ENCODE measurements around the gene FAM24B.

The FAM24B gene

DNA sequence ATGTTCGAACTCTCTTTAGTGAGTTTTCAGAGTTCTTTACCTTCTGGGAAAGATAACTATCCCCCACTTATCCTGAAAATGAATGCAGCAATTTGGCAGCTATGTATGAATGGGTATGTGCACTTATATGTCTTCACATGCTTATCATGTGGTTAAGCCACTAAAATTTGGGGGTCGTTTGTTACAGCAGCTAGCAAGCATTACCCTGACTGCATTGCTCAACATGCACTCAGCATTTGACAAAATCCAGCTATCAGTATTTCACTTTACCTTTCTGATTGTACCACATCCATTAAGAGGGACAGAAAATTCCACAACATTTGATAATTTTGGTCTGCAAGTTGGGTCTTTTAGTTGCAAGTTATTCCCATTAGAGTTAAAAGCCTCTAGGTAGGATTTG is 43.5 kb downstream of the FAM24B start:
- DNase-seq (ENCODE audit: low read depth), result no peak

DNA sequence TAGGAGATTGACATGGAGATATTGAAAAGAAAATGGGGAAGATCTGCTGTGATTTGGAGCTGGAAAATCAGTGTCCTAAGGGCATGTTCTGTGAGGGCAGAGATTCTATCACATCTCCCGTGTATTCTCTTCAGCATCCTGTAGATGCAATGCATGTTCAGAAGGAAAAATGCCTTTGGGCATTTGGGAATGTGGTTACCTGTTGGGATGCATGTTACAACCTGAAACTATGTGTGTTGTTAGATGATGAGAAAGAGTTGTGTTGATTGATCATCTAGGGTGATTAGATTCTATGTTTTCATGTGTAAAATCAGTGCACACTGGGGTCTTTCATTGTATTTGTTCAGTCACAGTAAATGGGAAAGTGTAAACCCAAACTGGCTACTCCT is 48.4 kb downstream of the FAM24B start:
- no peak for DNase-seq (ENCODE audit: low read depth)
- no peak overlapping the region for H3K4me3 ChIP-seq (ENCODE audit: low read depth, low read length)

More for the DNA sequence above, 43.5 kb downstream of the FAM24B start:
- H3K4me3 ChIP-seq (ENCODE audit: low read depth, low read length), result no peak overlapping the region

DNA sequence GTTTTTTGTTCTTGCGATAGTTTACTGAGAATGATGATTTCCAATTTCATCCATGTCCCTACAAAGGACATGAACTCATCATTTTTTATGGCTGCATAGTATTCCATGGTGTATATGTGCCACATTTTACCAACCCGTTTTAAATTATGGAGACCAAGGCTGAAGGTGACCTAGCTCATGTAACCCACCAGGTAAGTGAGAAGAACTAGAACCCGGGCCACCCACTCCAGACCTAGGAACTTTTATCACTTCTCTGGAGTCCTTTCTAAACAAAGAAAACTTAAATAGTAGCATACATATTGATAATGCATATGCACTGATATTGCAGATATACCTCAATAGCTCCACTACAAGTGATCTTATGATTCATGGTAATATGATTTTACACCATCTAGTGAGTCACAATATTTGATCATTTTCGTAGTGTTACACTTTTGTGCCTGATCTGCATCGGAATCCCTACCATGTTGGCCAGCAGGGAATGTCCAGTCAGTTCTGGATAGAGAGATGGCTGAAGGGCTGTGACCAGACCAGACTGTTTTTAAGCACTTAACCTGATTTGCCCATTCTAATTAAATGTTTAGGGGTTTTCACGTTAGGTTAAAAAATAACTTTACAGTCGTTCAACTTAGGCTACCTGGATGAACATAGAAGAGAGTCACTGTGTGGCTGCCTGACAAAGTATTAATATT is 49.0 kb downstream of the FAM24B start:
- no peak for DNase-seq (ENCODE audit: low read depth)
- H3K4me3 ChIP-seq (ENCODE audit: low read depth, low read length), result no peak overlapping the region

DNA sequence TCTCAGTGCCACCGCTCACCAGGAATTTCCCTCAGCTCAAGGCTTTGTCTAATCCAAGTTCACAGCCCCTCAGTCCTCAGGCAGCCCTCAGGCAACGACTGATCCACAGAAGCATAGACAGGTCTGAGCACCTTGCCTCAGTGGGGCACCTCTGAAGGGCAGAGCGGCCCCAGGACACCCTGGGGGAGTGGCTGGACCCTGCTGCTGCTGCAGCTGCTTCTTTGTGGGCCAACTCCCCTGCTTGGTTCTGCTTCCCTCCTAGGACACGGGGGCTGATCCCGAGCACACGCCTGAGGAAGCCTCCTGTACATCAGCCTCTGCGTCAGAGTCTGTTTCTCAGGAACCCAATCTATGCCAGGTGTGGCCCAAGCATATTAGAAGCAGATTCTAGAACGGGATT is 49.9 kb downstream of the FAM24B start:
- no peak for DNase-seq (ENCODE audit: low read depth)
- no peak overlapping the region for H3K4me3 ChIP-seq (ENCODE audit: low read depth, low read length)

DNA sequence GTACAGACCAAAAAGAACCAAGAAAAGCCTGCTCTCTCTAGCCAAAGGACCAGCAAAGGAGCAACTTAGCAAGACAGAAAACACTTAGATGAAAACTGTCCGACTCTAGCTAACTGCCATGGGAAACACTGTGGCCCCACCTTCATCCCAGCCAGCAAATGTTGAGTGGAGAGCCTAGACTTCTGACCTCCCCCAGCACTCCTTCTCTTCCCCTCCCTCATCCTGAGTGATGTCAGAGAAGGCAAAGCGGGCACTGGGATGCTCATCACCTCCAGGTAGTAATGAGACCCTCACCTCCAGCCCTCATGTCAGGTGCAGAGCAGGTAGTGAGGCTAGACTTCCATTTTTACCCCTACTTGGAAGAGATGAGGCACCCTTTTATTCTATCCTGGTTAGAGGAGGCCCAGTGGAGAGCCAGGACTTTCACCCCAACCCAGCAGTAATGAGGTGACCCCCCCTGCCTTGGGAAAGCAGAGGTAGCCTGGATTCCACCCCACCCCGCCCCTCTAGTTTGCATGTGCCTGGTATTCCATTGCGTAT is 50.6 kb downstream of the FAM24B start:
- no peak overlapping the region for H3K4me3 ChIP-seq (ENCODE audit: low read depth, low read length)
- DNase-seq (ENCODE audit: low read depth), result no peak

DNA sequence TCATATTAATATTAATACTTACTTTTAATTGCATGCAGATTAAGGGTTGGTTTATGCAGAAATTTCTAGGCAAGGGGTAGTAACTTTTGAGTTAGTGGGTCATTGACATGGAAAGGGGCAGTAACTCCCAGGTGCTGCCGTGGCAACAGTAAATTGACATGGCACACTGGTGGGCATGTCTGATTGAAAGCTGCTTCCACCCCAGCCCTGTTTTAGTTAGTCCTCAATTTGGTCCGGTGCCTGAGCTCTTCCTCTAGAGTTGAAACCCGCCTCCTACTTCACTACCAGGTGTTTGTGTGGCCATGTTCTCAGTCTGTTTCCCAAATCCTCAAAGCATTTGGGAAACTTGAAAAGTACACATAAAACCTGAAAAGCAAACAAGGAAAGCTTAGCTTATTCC is 52.1 kb downstream of the FAM24B start:
- no peak overlapping the region for H3K4me3 ChIP-seq (ENCODE audit: low read depth, low read length)
- DNase-seq (ENCODE audit: low read depth), result no peak

DNA sequence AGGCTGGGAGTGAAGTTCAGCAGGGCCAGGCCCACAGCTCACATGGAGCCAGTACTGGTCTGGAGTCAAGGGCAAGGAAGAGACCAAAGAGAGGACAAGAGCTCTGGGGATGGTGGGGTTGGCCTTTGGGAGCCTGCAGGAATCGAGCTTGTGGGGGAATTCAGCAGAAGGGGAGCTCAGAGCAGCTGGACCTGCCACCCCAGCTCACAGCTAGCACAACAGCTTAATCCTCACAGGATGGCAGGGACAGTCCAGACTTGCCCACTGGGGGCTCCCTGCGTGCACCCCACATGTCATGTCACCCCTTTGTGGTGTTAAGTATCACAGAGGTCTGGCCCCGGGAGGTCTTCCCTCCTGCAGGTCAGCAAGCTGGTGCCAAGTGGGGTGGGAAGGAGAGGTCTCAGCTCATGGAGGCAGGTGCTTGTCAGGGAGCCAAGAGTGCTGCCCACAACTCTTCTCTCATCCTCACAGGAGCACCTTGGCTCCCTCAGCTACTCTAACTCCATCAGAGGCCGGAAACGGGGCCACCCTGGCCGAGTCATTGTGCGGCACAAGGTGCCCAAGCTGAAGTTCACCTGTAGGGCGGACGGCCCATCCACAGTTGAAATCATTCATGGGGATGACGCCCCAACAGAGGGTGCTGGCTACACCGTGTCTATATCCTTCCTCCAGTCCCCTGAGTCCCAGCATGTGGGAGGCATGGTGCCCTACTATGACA is 56.2 kb downstream of the FAM24B start:
- H3K4me3 ChIP-seq (ENCODE audit: low read depth, low read length), result no peak overlapping the region
- no peak for DNase-seq (ENCODE audit: low read depth)

DNA sequence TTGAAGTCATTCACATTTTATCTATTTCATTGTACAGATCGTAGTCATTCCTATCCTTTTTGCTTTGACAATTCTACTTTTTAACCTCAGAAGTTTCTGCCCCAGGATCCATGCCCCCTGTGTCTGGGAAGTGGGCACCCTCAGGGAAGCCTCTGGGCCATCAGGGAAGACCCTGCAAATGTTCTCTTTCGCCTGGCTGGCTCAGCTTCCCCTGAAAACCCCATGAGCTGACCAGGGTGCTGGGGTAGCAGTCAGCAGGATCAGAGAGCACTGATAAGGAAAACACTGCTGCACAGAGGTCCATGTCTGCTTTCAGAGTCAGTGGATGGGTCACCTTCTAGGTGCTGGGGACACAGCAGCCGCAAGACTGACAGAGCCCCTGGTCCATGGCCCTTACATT is 57.6 kb downstream of the FAM24B start:
- no peak for DNase-seq (ENCODE audit: low read depth)
- H3K4me3 ChIP-seq (ENCODE audit: low read depth, low read length), result no peak overlapping the region

DNA sequence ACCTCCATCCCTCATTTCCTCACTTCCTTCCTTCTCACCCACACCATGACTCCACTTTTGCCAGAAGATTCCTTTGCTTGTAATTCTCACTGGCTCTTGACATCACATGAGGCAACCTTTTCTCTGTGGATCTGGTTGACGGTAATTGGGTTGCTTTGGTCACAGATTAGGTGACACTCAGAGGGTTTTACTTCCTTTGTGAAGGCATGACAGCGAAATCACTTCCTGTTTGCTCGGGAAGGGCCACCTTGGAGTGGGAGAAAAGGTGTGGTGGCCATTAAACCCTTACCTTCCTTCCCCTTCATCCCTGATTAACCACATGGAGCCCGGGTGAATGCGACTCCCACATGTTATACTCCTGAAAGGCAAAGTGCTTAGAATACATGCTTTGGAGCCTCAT is 63.9 kb downstream of the FAM24B start:
- H3K4me3 ChIP-seq (ENCODE audit: low read depth, low read length), result no peak overlapping the region
- no peak for DNase-seq (ENCODE audit: low read depth)

DNA sequence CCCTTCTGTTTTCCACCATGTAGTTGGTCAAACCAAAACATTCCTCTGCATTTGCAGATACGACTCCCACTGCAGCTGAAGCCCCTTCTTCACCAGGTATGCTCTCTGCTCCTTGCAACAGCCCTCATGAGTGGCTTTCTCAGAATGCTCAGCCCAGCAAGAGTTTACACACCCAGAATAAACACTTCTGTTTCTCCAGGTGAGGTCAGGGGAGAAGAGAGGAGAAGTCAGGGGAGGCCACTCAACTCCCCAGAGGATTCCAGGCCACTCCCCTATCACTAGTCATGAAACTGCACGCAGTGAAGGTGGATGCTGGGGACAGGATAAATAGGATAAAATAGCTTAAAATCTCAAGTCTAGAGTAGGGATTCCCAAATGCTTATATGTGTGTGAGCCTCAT is 64.9 kb downstream of the FAM24B start:
- no peak overlapping the region for H3K4me3 ChIP-seq (ENCODE audit: low read depth, low read length)
- no peak for DNase-seq (ENCODE audit: low read depth)

DNA sequence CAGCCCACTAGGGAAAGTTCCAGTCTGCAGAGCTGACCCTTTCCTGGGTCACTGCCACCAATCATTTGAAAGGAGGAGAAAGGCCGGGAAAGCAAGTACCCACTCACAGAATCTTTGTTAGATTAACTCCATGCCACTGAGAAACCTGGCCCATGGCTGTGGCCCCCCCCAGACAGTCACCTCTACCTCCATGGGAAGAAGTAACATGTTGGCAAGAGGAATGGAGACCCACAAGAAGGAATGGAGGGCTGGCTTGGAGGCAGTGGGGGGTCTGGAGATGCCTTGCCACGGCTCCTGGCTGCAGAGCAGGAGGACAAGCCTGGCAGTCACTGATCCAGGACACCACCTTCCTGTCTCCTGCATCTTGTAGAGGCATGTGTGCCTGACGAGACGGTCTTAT is 66.6 kb downstream of the FAM24B start:
- no peak for DNase-seq (ENCODE audit: low read depth)
- H3K4me3 ChIP-seq (ENCODE audit: low read depth, low read length), result no peak overlapping the region

DNA sequence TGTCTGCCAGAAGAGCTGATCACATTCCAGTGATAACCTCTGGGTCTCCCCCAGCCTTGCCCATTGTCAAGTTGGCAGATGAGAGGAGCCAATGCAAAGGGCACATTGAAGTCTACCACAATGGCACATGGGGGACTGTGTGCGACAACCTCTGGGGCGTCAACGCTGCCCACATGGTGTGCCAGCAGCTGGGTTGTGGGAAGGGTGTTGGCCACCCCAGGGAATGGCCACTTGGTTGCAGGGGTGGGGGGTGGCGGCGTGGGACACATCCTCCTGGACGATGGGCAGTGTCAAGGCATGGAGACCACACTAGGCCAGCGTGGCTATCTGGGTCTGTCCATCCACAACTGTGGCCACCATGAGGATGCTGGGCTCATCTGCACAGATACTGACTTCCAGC is 77.1 kb downstream of the FAM24B start:
- DNase-seq (ENCODE audit: low read depth), result no peak
- no peak overlapping the region for H3K4me3 ChIP-seq (ENCODE audit: low read depth, low read length)
